Liver (tissue), 9 donors: ENCODE results near the gene AKT3. TPM values are rescaled to one million over a fixed set of nuclear protein-coding genes. Genes with fewer than 3 reads are reported as not detected.

Experiments used
- DNase-seq: peaks from one replicate; pipeline ENCODE4 v3.0.0-alpha.2; 2017; ENCODE audit warnings: low spot score
- H3K27ac ChIP-seq, 2 donors: one replicate each; pipeline ENCODE4 v1.7.0; 2013; ENCODE audit warnings: inconsistent platforms in 2 of 2, low read length in 2 of 2, control low read depth in 1 of 2, low read depth in 1 of 2, mild to moderate bottlenecking in 1 of 2
- H3K27me3 ChIP-seq, 4 donors: one replicate each; pipeline versions ENCODE4 v1.6.1 to v1.7.0; 2013; ENCODE audit warnings: low read length in 3 of 4, inconsistent platforms in 1 of 4, mild to moderate bottlenecking in 1 of 4, moderate library complexity in 1 of 4; ENCODE audit not compliant: control insufficient read depth in 4 of 4, insufficient read depth in 4 of 4
- H3K36me3 ChIP-seq, 4 donors: one replicate each; pipeline versions ENCODE4 v1.6.1 to v1.7.0; 2013; ENCODE audit warnings: low read length in 3 of 4, mild to moderate bottlenecking in 3 of 4, low read depth in 1 of 4, moderate library complexity in 1 of 4; ENCODE audit not compliant: control insufficient read depth in 4 of 4, insufficient read depth in 3 of 4
- H3K4me1 ChIP-seq, 4 donors: one replicate each; pipeline versions ENCODE4 v1.6.1 to v1.7.0; 2013; ENCODE audit warnings: low read length in 3 of 4, mild to moderate bottlenecking in 3 of 4, moderate library complexity in 1 of 4; ENCODE audit not compliant: control insufficient read depth in 4 of 4, insufficient read depth in 4 of 4
- H3K4me3 ChIP-seq, 3 donors: one replicate each; pipeline versions ENCODE4 v1.6.1 to v1.7.0; 2013; ENCODE audit warnings: low read length in 3 of 3, control low read depth in 1 of 3, low read depth in 1 of 3, mild to moderate bottlenecking in 1 of 3
- H3K9ac ChIP-seq, 2 donors: one replicate each; pipeline ENCODE4 v1.7.0; 2013; ENCODE audit warnings: low read length in 2 of 2, mild to moderate bottlenecking in 2 of 2, moderate library complexity in 2 of 2, control low read depth in 1 of 2, low read depth in 1 of 2
- H3K9me3 ChIP-seq, 4 donors: one replicate each; pipeline versions ENCODE4 v1.6.1 to v1.7.0; 2013; ENCODE audit warnings: low read length in 3 of 4; ENCODE audit not compliant: control insufficient read depth in 4 of 4
- ATF3 ChIP-seq: IDR thresholded peaks from 2 replicates; pipeline ENCODE4 v1.6.1; 2016; ENCODE audit warnings: antibody characterized with exemption
- CTCF ChIP-seq: fragments of 150-350 bp; IDR thresholded peaks from 2 replicates; pipeline ENCODE4 v1.5.1; 2017; ENCODE audit warnings: improper control_type of control experiment, low read depth, low read length; ENCODE audit not compliant: missing input control
- EGR1 ChIP-seq, 2 donors: IDR thresholded peaks; 2 replicates each; pipeline ENCODE4 v1.6.1; 2016 to 2018; ENCODE audit warnings: antibody characterized with exemption in 2 of 2, low read depth in 2 of 2
- FOXA1 ChIP-seq: IDR thresholded peaks from 2 replicates; pipeline ENCODE4 v1.6.1; 2016; ENCODE audit warnings: antibody characterized with exemption
- FOXA2 ChIP-seq: IDR thresholded peaks from 2 replicates; pipeline ENCODE4 v1.6.1; 2016; ENCODE audit warnings: antibody characterized with exemption
- GABPA ChIP-seq, 2 donors: IDR thresholded peaks in 1 of 2; conservative IDR thresholded peaks in 1 of 2; 2 replicates each; pipeline ENCODE4 v1.6.1; 2016; ENCODE audit warnings: antibody characterized with exemption in 2 of 2, mild to moderate bottlenecking in 1 of 2, moderate library complexity in 1 of 2
- HNF4A ChIP-seq, 2 donors: conservative IDR thresholded peaks; 2 replicates each; pipeline ENCODE4 v1.6.1; 2016; ENCODE audit warnings: antibody characterized with exemption in 2 of 2, mild to moderate bottlenecking in 2 of 2
- JUND ChIP-seq, 2 donors: IDR thresholded peaks; 2 replicates each; pipeline ENCODE4 v1.6.1; 2016; ENCODE audit warnings: antibody characterized with exemption in 2 of 2
- MAX ChIP-seq: IDR thresholded peaks from 2 replicates; pipeline ENCODE4 v1.6.1; 2016; ENCODE audit warnings: antibody characterized with exemption
- NR2F2 ChIP-seq: IDR thresholded peaks from 2 replicates; pipeline ENCODE4 v1.6.1; 2016; ENCODE audit warnings: antibody characterized with exemption
- RAD21 ChIP-seq, 2 donors: IDR thresholded peaks; 2 replicates each; pipeline ENCODE4 v1.6.1; 2016; ENCODE audit warnings: antibody characterized with exemption in 2 of 2, mild to moderate bottlenecking in 2 of 2
- RXRA ChIP-seq, 2 donors: IDR thresholded peaks; 2 replicates each; pipeline ENCODE4 v1.6.1; 2017 to 2018; ENCODE audit warnings: antibody characterized with exemption in 2 of 2, mild to moderate bottlenecking in 1 of 2
- SP1 ChIP-seq: IDR thresholded peaks from 2 replicates; pipeline ENCODE4 v1.6.1; 2018; ENCODE audit warnings: antibody characterized with exemption, mild to moderate bottlenecking
- TAF1 ChIP-seq: conservative IDR thresholded peaks from 2 replicates; pipeline ENCODE4 v1.6.1; 2016; ENCODE audit warnings: antibody characterized with exemption, mild to moderate bottlenecking
- YY1 ChIP-seq: IDR thresholded peaks from 2 replicates; pipeline ENCODE4 v1.6.1; 2016; ENCODE audit warnings: antibody characterized with exemption, mild to moderate bottlenecking
- ZBTB33 ChIP-seq: IDR thresholded peaks from 2 replicates; pipeline ENCODE4 v1.6.1; 2016; ENCODE audit warnings: antibody characterized with exemption
- WGBS: extraction: QIAGEN DNeasy Blood & Tissue Kit; methylation state at CpG from one replicate; pipeline ENCODE4 v1.1.7; 2013; 5-methylcytosine and 5-hydroxymethylcytosine counted together
- polyA plus RNA-seq, 2 donors: library from polyadenylated mRNA; stranded (reverse) in 1 of 2; unstranded in 1 of 2; fragments of 200-250 nt in 1 of 2; fragments of >200 nt in 1 of 2; fragmentation: Nextera tagmentation in 1 of 2; extraction: Ambion mirVana in 1 of 2; gene quantifications; one replicate each; pipeline versions ENCODE4 v1.2.1 to v1.2.3, GENCODE V29; 2013 to 2015
- total RNA-seq, 2 donors: library from RNA; depleted of rRNA; stranded (reverse); fragments of >200 nt; gene quantifications; one replicate each; pipeline ENCODE4 v1.2.3, GENCODE V29; 2014
- donor health status: healthy.
- donor health status: healthy.
- donor health status: healthy.
- donor health status: healthy.
- donor health status: healthy.

Gene AKT3
- total and polyA plus RNA-seq, 4 donors: 1.7 to 7.6 (median 2.8) TPM

- Histone ChIP-seq H3K9ac (no peak overlapping the region), H3K36me3 (peaks cover 0 to 1% (median 0%) of the 10 kb centered on the region in 4 donors), H3K4me3 (no peak overlapping the region), H3K9me3 (peaks cover 0 to 5% (median under 1%) of the 10 kb centered on the region in 4 donors), H3K27ac (no peak overlapping the region), H3K27me3 (no peaks in the 10 kb centered on the region), H3K4me1 (no peaks in the 10 kb centered on the region)
- TF ChIP-seq GABPA (IDR thresholded peaks at IDR 0.05 in 1 of 2, conservative IDR thresholded peaks at IDR 0.05 in 1 of 2) (no peak), FOXA2 (no peak), EGR1 (IDR thresholded peaks at IDR 0.05; ENCODE audit: low read depth in 2 of 2) (no peak)
- WGBS: 98% methylated on average over 1 of the region's 1 CpG
- DNase-seq: no peak
Observed at GRCh38 chr1:243582326-243582725, 267.7 kb downstream of the AKT3 start.

GRCh38 chr1:243580984-243581383, 269.1 kb downstream of the AKT3 start:
- WGBS: 89% methylated on average over 1 of the region's 1 CpG
- no peaks in the 10 kb centered on the region for H3K4me1 ChIP-seq
- TF ChIP-seq SP1: no peak
- no peak for TF ChIP-seq JUND (IDR thresholded peaks at IDR 0.05)
- no peak for TF ChIP-seq GABPA (IDR thresholded peaks at IDR 0.05 in 1 of 2, conservative IDR thresholded peaks at IDR 0.05 in 1 of 2)
- TF ChIP-seq MAX: no peak
- TF ChIP-seq RAD21 (IDR thresholded peaks at IDR 0.05): no peak
- TF ChIP-seq FOXA1: no peak
- no peak for TF ChIP-seq ZBTB33
- TF ChIP-seq TAF1: no peak
- no peak for TF ChIP-seq ATF3
- TF ChIP-seq RXRA (IDR thresholded peaks at IDR 0.05): no peak
- TF ChIP-seq HNF4A (conservative IDR thresholded peaks at IDR 0.05): no peak
- no peak for TF ChIP-seq YY1
- TF ChIP-seq NR2F2: no peak
- no peak for TF ChIP-seq FOXA2
- peaks cover 0 to 1% (median 0%) of the 10 kb centered on the region in 4 donors for H3K36me3 ChIP-seq
- peaks cover 0 to 5% (median under 1%) of the 10 kb centered on the region in 4 donors for H3K9me3 ChIP-seq
- H3K9ac ChIP-seq: no peak overlapping the region
- no peak overlapping the region for H3K4me3 ChIP-seq
- no peaks in the 10 kb centered on the region for H3K27me3 ChIP-seq
- H3K27ac ChIP-seq: no peak overlapping the region
- no peak for DNase-seq

GRCh38 chr1:243580072-243580471, 270.0 kb downstream of the AKT3 start:
- WGBS: 84% methylated on average over 5 of the region's 5 CpGs
- H3K27ac ChIP-seq: no peak overlapping the region
- H3K27me3 ChIP-seq: no peaks in the 10 kb centered on the region
- H3K4me3 ChIP-seq: no peak overlapping the region
- TF ChIP-seq GABPA (IDR thresholded peaks at IDR 0.05 in 1 of 2, conservative IDR thresholded peaks at IDR 0.05 in 1 of 2) (no peak), RXRA (IDR thresholded peaks at IDR 0.05) (no peak), FOXA1 (no peak), EGR1 (IDR thresholded peaks at IDR 0.05; ENCODE audit: low read depth in 2 of 2) (no peak), CTCF (no peak), YY1 (no peak), ATF3 (no peak), FOXA2 (no peak)
- no peak for DNase-seq
- no peak overlapping the region for H3K9ac ChIP-seq
- H3K9me3 ChIP-seq: peaks cover 0 to 5% (median 0%) of the 10 kb centered on the region in 4 donors
- peaks cover 0 to 1% (median 0%) of the 10 kb centered on the region in 4 donors for H3K36me3 ChIP-seq
- H3K4me1 ChIP-seq: no peaks in the 10 kb centered on the region
